Kidney (tissue), 14 donors: ENCODE results near the gene ANKRD9. TPM values are rescaled to one million over a fixed set of nuclear protein-coding genes. Genes with fewer than 3 reads are reported as not detected.

Source experiments
- DNase-seq, 5 donors: peaks; one replicate each; pipeline ENCODE4 v3.0.0-alpha.2; 2013 to 2020
- FAIRE-seq: peaks from 2 replicates; lab custom pipeline; 2012; peaks lifted over from hg19 to GRCh38; lab: Jason Lieb, UNC
- H3K27ac ChIP-seq, 2 donors: one replicate each; pipeline ENCODE4 v1.7.0; 2013; ENCODE audit warnings: low read depth in 2 of 2, low read length in 2 of 2, inconsistent platforms in 1 of 2
- H3K27me3 ChIP-seq: one replicate; pipeline ENCODE4 v1.7.1; 2013; ENCODE audit warnings: low read length, inconsistent platforms; ENCODE audit not compliant: control insufficient read depth, insufficient read depth
- H3K36me3 ChIP-seq, 3 donors: one replicate each; pipeline versions ENCODE4 v1.7.0 to v1.7.1; 2013; ENCODE audit warnings: low read length in 3 of 3, control low read depth in 1 of 3, inconsistent platforms in 1 of 3; ENCODE audit not compliant: insufficient read depth in 3 of 3, control insufficient read depth in 2 of 3
- H3K4me1 ChIP-seq, 3 donors: one replicate each; pipeline versions ENCODE4 v1.7.0 to v1.7.1; 2013; ENCODE audit warnings: low read length in 3 of 3, inconsistent platforms in 1 of 3, low read depth in 1 of 3; ENCODE audit not compliant: control insufficient read depth in 2 of 3, insufficient read depth in 2 of 3
- H3K4me3 ChIP-seq, 3 donors: one replicate each; pipeline versions ENCODE4 v1.7.0 to v1.8.1; 2013; ENCODE audit warnings: low read length in 3 of 3, control low read depth in 1 of 3, inconsistent platforms in 1 of 3
- H3K9ac ChIP-seq, 3 donors: one replicate each; pipeline versions ENCODE4 v1.7.0 to v1.7.1; 2013; ENCODE audit warnings: low read length in 3 of 3, control low read depth in 1 of 3, inconsistent platforms in 1 of 3
- H3K9me3 ChIP-seq, 3 donors: one replicate each; pipeline versions ENCODE4 v1.7.0 to v1.7.1; 2013; ENCODE audit warnings: low read length in 3 of 3, control low read depth in 1 of 3, inconsistent platforms in 1 of 3; ENCODE audit not compliant: control insufficient read depth in 2 of 3, insufficient read depth in 1 of 3
- CTCF ChIP-seq: IDR thresholded peaks from 3 replicates; pipeline ENCODE4 v1.5.1; 2012; ENCODE audit warnings: mild to moderate bottlenecking, moderate library complexity, borderline replicate concordance; ENCODE audit not compliant: insufficient read depth; ENCODE audit errors: extremely low read depth
- intact Hi-C: fragments of 100-400 bp; cut with DNase I; formaldehyde crosslinking; loops from one replicate; pipeline ENCODE4 v1.11.1; 2022
- polyA plus RNA-seq: library from polyadenylated mRNA; stranded (reverse); fragments of 350-450 nt; fragmentation: Illumina TruSeq; extraction: RNeasy Lipid Tissue Mini Kit (QIAGEN cat#74804); gene quantifications from one replicate; pipeline ENCODE4 v1.2.3, GENCODE V29; 2014; ENCODE audit warnings: low read depth, low replicate concordance; ENCODE audit not compliant: insufficient read depth
- total RNA-seq: library from RNA; stranded (reverse); fragmentation: NEBNext Ultra II Directional; extraction: Animal tissue kit (Norgen Biotek cat#: 25700); gene quantifications from one replicate; pipeline ENCODE4 v1.2.1, GENCODE V29; 2021
- donor health status: control.
- donor health status: control.
- donor health status: control.
- donor health status: control.
- donor health status: control.
- donor health status: DM: yes; HTN: yes; CAD: no.
- donor health status: Normal renal cell carcinoma (clear cell type).

Gene ANKRD9
- total and polyA plus RNA-seq, 2 donors from 2014 or later: 18.7 to 26.0 TPM

GRCh38 chr14:102474934-102475333 lies 34.6 kb downstream of the ANKRD9 start:
- Histone ChIP-seq H3K9ac (no peak overlapping the region), H3K27me3 (no peaks in the 10 kb centered on the region), H3K9me3 (no peaks in the 10 kb centered on the region), H3K4me3 (no peak overlapping the region), H3K36me3 (peaks cover 0 to 3% (median 0%) of the 10 kb centered on the region in 3 donors), H3K27ac (no peak overlapping the region), H3K4me1 (peaks cover 0 to 4% (median 0%) of the 10 kb centered on the region in 3 donors)
- intact Hi-C loops: no loop called here
- FAIRE-seq (no peak), DNase-seq (no peak)
- no peak for TF ChIP-seq CTCF

GRCh38 chr14:102473559-102473958 lies 36.0 kb downstream of the ANKRD9 start:
- no peaks in the 10 kb centered on the region for H3K4me1 ChIP-seq
- intact Hi-C loops: no loop called here
- no peaks in the 10 kb centered on the region for H3K9me3 ChIP-seq
- H3K27ac ChIP-seq: no peak overlapping the region
- no peak overlapping the region for H3K9ac ChIP-seq
- TF ChIP-seq CTCF: no peak
- H3K36me3 ChIP-seq: peaks cover 0 to 3% (median 0%) of the 10 kb centered on the region in 3 donors
- no peak for FAIRE-seq
- DNase-seq: no peak
- H3K4me3 ChIP-seq: no peak overlapping the region
- no peaks in the 10 kb centered on the region for H3K27me3 ChIP-seq

- Histone ChIP-seq H3K9me3 (no peaks in the 10 kb centered on the region), H3K4me1 (no peaks in the 10 kb centered on the region), H3K27me3 (no peaks in the 10 kb centered on the region), H3K4me3 (no peak overlapping the region), H3K36me3 (peaks cover 0 to 3% (median 0%) of the 10 kb centered on the region in 3 donors), H3K27ac (no peak overlapping the region), H3K9ac (no peak overlapping the region)
- FAIRE-seq (no peak), DNase-seq (no peak)
- intact Hi-C loops: no loop called here
- TF ChIP-seq CTCF: no peak
Observed at GRCh38 chr14:102472791-102473150, 36.8 kb downstream of the ANKRD9 start.
